Measurements from ENCODE around the gene CRAMP1. TPM values are rescaled to one million over a fixed set of nuclear protein-coding genes. Genes with fewer than 3 reads are reported as not detected.

CRAMP1 gene
- total RNA-seq, 4 donors from 2014 or later, result 11.6 to 30.6 (median 17.8) TPM

DNA sequence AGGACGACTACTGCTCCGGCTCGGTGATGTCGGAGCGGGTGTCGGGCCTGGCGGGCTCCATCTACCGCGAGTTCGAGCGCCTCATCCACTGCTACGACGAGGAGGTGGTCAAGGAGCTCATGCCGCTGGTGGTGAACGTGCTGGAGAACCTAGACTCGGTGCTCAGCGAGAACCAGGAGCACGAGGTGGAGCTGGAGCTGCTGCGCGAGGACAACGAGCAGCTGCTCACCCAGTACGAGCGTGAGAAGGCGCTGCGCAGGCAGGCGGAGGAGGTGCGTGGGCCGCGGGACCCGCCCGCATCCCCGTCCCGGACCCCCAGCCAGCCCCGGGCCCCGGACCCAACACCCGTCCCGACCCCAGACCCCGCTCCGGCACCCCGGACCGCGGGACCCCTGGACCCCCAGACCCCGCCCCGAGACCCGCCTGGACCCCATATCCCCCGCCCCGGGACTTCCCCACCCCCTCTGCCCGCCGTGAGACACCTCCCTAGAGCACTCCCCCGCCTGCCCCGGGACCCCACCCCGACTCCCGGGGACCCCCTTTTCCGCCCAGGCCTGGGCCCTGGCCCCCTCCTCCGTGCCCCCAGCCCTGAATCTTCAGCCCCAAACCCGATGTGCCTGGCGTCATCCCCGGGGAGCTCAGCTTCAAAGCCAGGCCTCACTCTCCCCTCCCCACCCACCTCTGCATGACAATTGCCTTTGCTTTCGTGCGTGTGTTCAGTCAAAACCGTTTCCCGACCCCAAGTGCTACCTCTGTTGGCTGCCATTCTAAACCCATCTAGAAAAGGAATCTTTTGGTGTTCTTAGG, 94.4 kb downstream of the CRAMP1 start:
- Histone ChIP-seq H3K9me3 (no peaks in the 10 kb centered on the region), H3K4me3 (peak overlapping the region; percentile 77 to 100 (median 88)), H3K36me3 (peaks cover 0 to 11% (median 0%) of the 10 kb centered on the region in 3 donors), H3K4me1 (peaks cover 0 to 41% (median 22%) of the 10 kb centered on the region in 4 donors), H3K27me3 (no peaks in the 10 kb centered on the region), H3K27ac (peak overlapping the region; percentile 47 to 92 (median 86))
- DNase-seq (ENCODE audit: low spot score in 2 of 2), result no peak
- 0 to 1% methylated on average over 27 to 29 of the region's 62 CpGs for WGBS, 2 donors
- TF ChIP-seq EP300 (IDR thresholded peaks at IDR 0.05) (no peak), CTCF (IDR thresholded peaks at IDR 0.05) (no peak), POLR2A (IDR thresholded peaks at IDR 0.05) (no peak)

DNA sequence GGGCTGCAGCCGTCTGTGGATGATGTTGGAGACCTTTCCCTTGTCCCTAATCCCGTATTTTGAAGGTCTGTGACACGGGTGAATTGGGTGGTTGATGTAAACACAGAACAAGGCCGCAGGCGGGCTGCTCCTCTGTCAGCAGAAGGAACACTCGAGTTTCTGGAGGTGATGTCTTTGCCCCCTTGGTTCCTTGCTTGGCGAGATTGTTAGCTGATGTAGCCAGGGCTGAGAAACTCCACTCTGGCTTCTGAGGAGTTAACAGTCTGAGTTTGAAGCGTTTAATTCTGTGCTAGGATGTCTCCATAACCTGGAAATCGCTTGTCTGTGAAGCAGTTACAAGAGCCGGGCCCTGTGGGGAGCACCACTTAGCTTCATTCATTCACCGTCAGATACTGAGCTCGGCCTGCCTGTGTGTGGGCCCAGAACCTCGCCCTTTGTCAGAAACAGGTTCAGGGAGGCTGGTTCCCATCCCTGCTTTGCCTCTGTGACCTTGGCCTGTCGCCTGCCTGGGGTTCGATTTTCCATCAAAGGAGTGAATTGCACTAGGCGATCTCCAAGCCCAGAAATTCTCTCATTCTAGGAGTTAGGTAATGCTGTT, 95.1 kb downstream of the CRAMP1 start:
- Histone ChIP-seq H3K4me3 (peak overlapping the region; percentile 77 to 100 (median 88)), H3K27ac (peak overlapping the region; percentile 47 to 92 (median 86)), H3K4me1 (peaks cover 0 to 43% (median 22%) of the 10 kb centered on the region in 4 donors), H3K36me3 (peaks cover 0 to 5% (median 0%) of the 10 kb centered on the region in 3 donors), H3K9me3 (no peaks in the 10 kb centered on the region), H3K27me3 (no peaks in the 10 kb centered on the region)
- no peak for DNase-seq (ENCODE audit: low spot score in 2 of 2)
- TF ChIP-seq CTCF (IDR thresholded peaks at IDR 0.05), result no peak
- no peak for TF ChIP-seq EP300 (IDR thresholded peaks at IDR 0.05)
- TF ChIP-seq POLR2A (IDR thresholded peaks at IDR 0.05), result no peak
- 7 to 14% methylated on average over 16 of the region's 16 CpGs for WGBS, 2 donors

DNA sequence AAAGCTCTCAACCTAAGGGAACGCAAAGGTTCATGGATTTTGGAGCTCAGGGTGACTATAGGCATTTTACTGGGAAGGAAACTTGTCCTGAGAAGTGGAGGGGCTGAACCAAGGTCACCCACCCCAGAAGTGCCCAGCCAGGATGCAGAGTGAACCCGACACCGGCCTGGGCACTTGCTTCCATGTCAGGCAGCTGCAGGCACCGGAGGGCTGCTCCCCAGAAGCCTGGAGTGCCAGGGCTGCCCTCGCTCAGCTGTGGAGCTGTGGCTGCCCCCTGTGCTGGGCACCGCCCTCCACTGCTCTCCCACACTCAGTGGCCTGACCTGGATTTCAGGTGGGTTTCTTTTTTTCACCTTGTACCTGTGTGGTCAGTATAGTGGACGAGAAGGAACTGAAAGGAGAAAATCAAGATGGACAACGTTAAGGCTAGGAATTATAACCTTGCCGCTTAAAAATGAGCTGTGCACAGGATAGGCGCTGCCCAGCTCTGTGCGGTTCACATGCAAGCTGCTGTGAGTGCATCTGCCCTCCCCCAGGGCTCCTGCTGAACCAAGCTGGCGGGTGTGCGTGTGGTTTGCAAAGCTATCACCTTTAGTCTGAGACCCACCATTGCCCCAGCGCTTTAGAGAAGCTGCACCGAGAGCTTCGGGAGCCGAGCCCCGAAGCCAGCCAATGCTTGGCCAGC, 96.1 kb downstream of the CRAMP1 start:
- H3K9me3 ChIP-seq, result no peaks in the 10 kb centered on the region
- H3K27me3 ChIP-seq, result no peaks in the 10 kb centered on the region
- peaks cover 0 to 5% (median 0%) of the 10 kb centered on the region in 3 donors for H3K36me3 ChIP-seq
- DNase-seq (ENCODE audit: low spot score in 2 of 2), result no peak
- TF ChIP-seq EP300 (IDR thresholded peaks at IDR 0.05) (no peak), POLR2A (IDR thresholded peaks at IDR 0.05) (no peak), CTCF (IDR thresholded peaks at IDR 0.05) (no peak)
- H3K4me3 ChIP-seq, result peak overlapping the region in 1 of 4 donors; percentile 83
- H3K27ac ChIP-seq, result peak overlapping the region in 2 of 4 donors; percentile 87 to 92
- 77 to 82% methylated on average over 15 to 18 of the region's 18 CpGs for WGBS, 2 donors
- peaks cover 0 to 53% (median 25%) of the 10 kb centered on the region in 4 donors for H3K4me1 ChIP-seq

- Histone ChIP-seq H3K9me3 (no peaks in the 10 kb centered on the region), H3K4me3 (no peak overlapping the region), H3K27ac (no peak overlapping the region), H3K4me1 (peaks cover 0 to 53% (median 27%) of the 10 kb centered on the region in 4 donors), H3K27me3 (no peaks in the 10 kb centered on the region), H3K36me3 (peaks cover 0 to 5% (median 0%) of the 10 kb centered on the region in 3 donors)
- 78 to 79% methylated on average over 13 of the region's 13 CpGs for WGBS, 2 donors
- no peak for DNase-seq (ENCODE audit: low spot score in 2 of 2)
- TF ChIP-seq EP300 (IDR thresholded peaks at IDR 0.05) (no peak), POLR2A (IDR thresholded peaks at IDR 0.05) (no peak), CTCF (IDR thresholded peaks at IDR 0.05) (no peak)
Observed at GRCh38 chr16:1708768-1709180, 96.6 kb downstream of the CRAMP1 start.

Measured in tibial nerve (tissue), 4 donors.